Neural progenitor cell (in vitro differentiated cells): ENCODE data around the gene CERS6. TPM values are rescaled to one million over a fixed set of nuclear protein-coding genes. Genes with fewer than 3 reads are reported as not detected.

Experiments
- DNase-seq: peaks from one replicate; pipeline ENCODE4 v3.0.0-alpha.2; 2016; ENCODE audit warnings: low spot score
- H2AFZ ChIP-seq: fragments of 200-600 bp; sonication (generic); replicated peaks from 2 replicates; pipeline ENCODE4 v1.6.1; 2016; ENCODE audit warnings: antibody characterized with exemption
- H3F3A ChIP-seq: fragments of 200-600 bp; sonication (generic); 2 replicates; pipeline ENCODE4 v1.6.1; 2016; ENCODE audit warnings: antibody characterized with exemption, low read depth
- H3K27ac ChIP-seq: fragments of 200-600 bp; sonication (generic); 2 replicates; pipeline ENCODE4 v1.5.1; 2016; ENCODE audit warnings: mild to moderate bottlenecking
- H3K27me3 ChIP-seq: fragments of 200-600 bp; sonication (generic); 2 replicates; pipeline ENCODE4 v1.6.1; 2016; ENCODE audit warnings: mild to moderate bottlenecking, moderate library complexity
- H3K36me3 ChIP-seq: fragments of 200-600 bp; sonication (generic); 2 replicates; pipeline ENCODE4 v1.5.1; 2016
- H3K4me1 ChIP-seq: fragments of 200-600 bp; sonication (generic); 2 replicates; pipeline ENCODE4 v1.6.1; 2016; ENCODE audit warnings: mixed run types
- H3K4me2 ChIP-seq: fragments of 200-600 bp; sonication (generic); 2 replicates; pipeline ENCODE4 v1.6.1; 2016
- H3K4me3 ChIP-seq: fragments of 200-600 bp; sonication (generic); 2 replicates; pipeline ENCODE4 v1.5.1; 2016
- H3K79me2 ChIP-seq: fragments of 200-600 bp; sonication (generic); 2 replicates; pipeline ENCODE4 v1.6.1; 2016; ENCODE audit warnings: low read depth
- H3K9ac ChIP-seq: fragments of 200-600 bp; sonication (generic); 2 replicates; pipeline ENCODE4 v1.6.1; 2016
- H3K9me3 ChIP-seq: fragments of 200-600 bp; sonication (generic); 2 replicates; pipeline ENCODE4 v1.5.1; 2016; ENCODE audit warnings: low read depth
- H4K20me1 ChIP-seq: fragments of 200-600 bp; sonication (generic); 2 replicates; pipeline ENCODE4 v1.6.1; 2016; ENCODE audit warnings: low read depth
- H3K27ac Mint-ChIP-seq: 3 replicates; pipeline ENCODE4 v1.8.0; 2021; ENCODE audit warnings: mixed read lengths
- H3K27me3 Mint-ChIP-seq: 2 replicates; pipeline ENCODE4 v1.8.0; 2022; ENCODE audit warnings: low read depth, mild to moderate bottlenecking, inconsistent platforms, moderate library complexity, mixed read lengths; ENCODE audit not compliant: insufficient read depth
- H3K36me3 Mint-ChIP-seq: 3 replicates; pipeline ENCODE4 v1.8.0; 2021; ENCODE audit warnings: mixed read lengths
- H3K4me1 Mint-ChIP-seq: 3 replicates; pipeline ENCODE4 v1.8.0; 2021; ENCODE audit warnings: mixed read lengths
- H3K4me3 Mint-ChIP-seq: 3 replicates; pipeline ENCODE4 v1.8.0; 2021; ENCODE audit warnings: mild to moderate bottlenecking, moderate library complexity, mixed read lengths
- H3K9me3 Mint-ChIP-seq: 3 replicates; pipeline ENCODE4 v1.8.0; 2020; ENCODE audit warnings: mixed read lengths
- CTCF ChIP-seq: fragments of 200-600 bp; sonication (generic); IDR thresholded peaks from 2 replicates; pipeline ENCODE4 v1.5.1; 2017; ENCODE audit warnings: antibody characterized with exemption, mild to moderate bottlenecking
- EZH2 ChIP-seq: fragments of 200-600 bp; sonication (generic); IDR thresholded peaks from 2 replicates; pipeline ENCODE4 v1.6.1; 2017; ENCODE audit warnings: antibody characterized with exemption, mild to moderate bottlenecking, moderate library complexity
- EZH2phosphoT487 ChIP-seq: fragments of 200-600 bp; sonication (generic); IDR thresholded peaks from 2 replicates; pipeline ENCODE4 v1.6.1; 2017; ENCODE audit warnings: antibody characterized with exemption
- total RNA-seq: library from RNA; depleted of rRNA; stranded (reverse); fragments of >200 nt; gene quantifications from 2 replicates; pipeline ENCODE4 v1.2.3, GENCODE V29; 2015; ENCODE audit warnings: low replicate concordance

CERS6 gene
- total RNA-seq, 1 donor from 2014 or later, result 50.8 TPM

DNA sequence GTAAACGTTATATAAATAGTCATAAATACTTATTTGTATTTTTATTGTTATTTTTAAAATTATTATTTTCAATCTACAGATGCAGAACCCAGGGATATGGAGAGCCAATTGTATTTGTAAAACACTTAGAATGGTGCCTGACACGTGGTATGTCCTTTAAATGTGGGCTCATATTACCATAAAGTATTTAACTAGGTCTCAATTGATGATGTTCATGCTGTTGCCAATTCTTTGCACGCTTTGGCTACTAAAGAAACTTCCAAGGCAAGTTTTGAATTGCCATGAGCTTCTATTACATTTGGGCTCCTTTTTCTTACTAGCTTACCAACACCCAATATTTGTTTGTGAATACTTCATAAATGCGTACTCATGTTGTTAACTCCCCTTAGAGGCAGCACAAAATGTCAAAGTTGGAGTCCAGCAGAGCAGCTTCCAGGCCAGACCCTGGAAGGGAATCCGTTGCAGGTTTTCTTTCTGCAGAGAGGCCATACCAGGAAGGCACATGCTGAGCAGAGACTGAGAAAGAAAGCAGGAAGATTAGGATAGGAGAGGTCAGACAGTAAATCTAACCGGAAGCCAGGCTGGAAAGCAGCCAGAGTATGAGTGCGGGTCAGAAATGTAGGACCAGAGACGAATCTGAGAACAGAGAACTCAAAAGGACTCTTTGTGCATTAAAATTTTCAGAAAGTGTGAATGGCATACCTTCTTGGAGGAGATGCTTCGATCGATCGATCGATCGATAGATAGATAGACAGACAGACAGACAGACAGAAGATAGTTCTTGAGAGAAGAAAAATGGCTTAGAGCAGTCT is 342.2 kb downstream of the CERS6 start:
- TF ChIP-seq CTCF, result no peak
- no peak for TF ChIP-seq EZH2phosphoT487
- TF ChIP-seq EZH2, result no peak
- Histone ChIP-seq H3K36me3 (no peaks in the 10 kb centered on the region), H3K4me2 (no peak overlapping the region), H3K4me3 (no peak overlapping the region), H3F3A (no peaks in the 10 kb centered on the region), H4K20me1 (no peaks in the 10 kb centered on the region), H2AFZ (no peak overlapping the region), H3K27me3 (no peaks in the 10 kb centered on the region), H3K27ac (no peak overlapping the region), H3K9ac (no peak overlapping the region), H3K79me2 (no peaks in the 10 kb centered on the region), H3K9me3 (no peaks in the 10 kb centered on the region), H3K4me1 (peaks cover 26% of the 10 kb centered on the region)
- Mint-ChIP-seq H3K27me3 (no peaks in the 10 kb centered on the region), H3K4me3 (no peak overlapping the region), H3K9me3 (no peaks in the 10 kb centered on the region), H3K36me3 (no peaks in the 10 kb centered on the region), H3K4me1 (peaks cover 30% of the 10 kb centered on the region), H3K27ac (no peak overlapping the region)
- DNase-seq, result peak; percentile 56

DNA sequence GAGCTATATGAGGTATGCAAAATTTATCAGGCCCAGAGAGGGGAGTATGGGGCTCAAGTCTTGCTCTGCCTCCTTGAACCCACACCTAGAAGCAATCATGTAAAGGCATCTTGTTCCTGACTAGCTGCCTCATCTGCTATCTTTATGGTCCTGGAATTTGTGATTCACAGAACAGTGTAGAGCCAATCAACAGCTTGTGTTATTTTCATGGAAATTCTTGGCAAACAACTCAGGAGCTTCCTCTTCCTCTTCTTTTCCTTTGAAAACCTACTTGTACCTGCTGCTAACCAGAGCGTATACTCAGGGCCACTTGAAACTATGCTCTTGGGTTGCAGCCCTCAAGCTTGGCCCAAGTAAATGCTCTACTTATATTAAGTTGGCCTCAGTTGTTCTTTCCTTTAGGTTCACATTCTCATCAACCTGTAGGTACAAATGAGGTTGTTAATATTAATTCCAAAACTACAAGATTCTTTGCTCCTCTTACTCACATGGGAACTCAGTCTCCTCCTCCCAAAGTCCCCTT is 342.9 kb downstream of the CERS6 start:
- Histone ChIP-seq H3K27ac (no peak overlapping the region), H4K20me1 (no peaks in the 10 kb centered on the region), H2AFZ (peak overlapping the region; percentile 5), H3K4me2 (no peak overlapping the region), H3K4me1 (peaks cover 26% of the 10 kb centered on the region), H3K36me3 (no peaks in the 10 kb centered on the region), H3K27me3 (no peaks in the 10 kb centered on the region), H3K79me2 (no peaks in the 10 kb centered on the region), H3K9ac (no peak overlapping the region), H3F3A (no peaks in the 10 kb centered on the region), H3K4me3 (no peak overlapping the region), H3K9me3 (no peaks in the 10 kb centered on the region)
- Mint-ChIP-seq H3K9me3 (no peaks in the 10 kb centered on the region), H3K36me3 (no peaks in the 10 kb centered on the region), H3K4me1 (peaks cover 30% of the 10 kb centered on the region), H3K4me3 (no peak overlapping the region), H3K27ac (no peak overlapping the region), H3K27me3 (no peaks in the 10 kb centered on the region)
- TF ChIP-seq CTCF (no peak), EZH2phosphoT487 (no peak), EZH2 (no peak)
- DNase-seq, result no peak

DNA sequence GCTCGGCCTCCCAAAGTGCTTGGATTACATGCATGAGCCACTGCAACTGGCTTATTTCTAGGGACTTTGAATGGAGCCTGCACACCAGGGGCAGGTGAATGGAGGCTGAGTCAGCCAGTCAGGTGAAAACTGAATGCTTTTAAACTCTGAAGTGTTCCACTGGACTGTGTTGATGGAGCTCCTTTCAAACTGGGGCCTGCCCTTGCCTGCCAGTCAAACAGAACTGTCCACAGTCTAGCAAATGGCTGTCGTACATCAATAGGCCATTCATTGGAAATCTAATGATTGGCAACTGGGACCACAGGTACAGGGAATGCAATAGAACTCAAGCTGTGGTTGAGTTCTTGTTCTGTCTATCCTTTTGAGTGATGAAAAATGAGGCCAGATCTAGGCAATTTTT is 345.4 kb downstream of the CERS6 start:
- Histone ChIP-seq H3K9me3 (no peaks in the 10 kb centered on the region), H3K9ac (no peak overlapping the region), H3K4me3 (no peak overlapping the region), H3K27me3 (no peaks in the 10 kb centered on the region), H3K36me3 (no peaks in the 10 kb centered on the region), H3K79me2 (no peaks in the 10 kb centered on the region), H2AFZ (no peak overlapping the region), H3K27ac (no peak overlapping the region), H4K20me1 (no peaks in the 10 kb centered on the region), H3K4me1 (peaks cover 26% of the 10 kb centered on the region), H3F3A (no peaks in the 10 kb centered on the region), H3K4me2 (no peak overlapping the region)
- Mint-ChIP-seq H3K27ac (no peak overlapping the region), H3K36me3 (no peaks in the 10 kb centered on the region), H3K4me1 (peaks cover 28% of the 10 kb centered on the region), H3K9me3 (no peaks in the 10 kb centered on the region), H3K4me3 (no peak overlapping the region), H3K27me3 (no peaks in the 10 kb centered on the region)
- TF ChIP-seq EZH2phosphoT487, result no peak
- DNase-seq, result no peak
